Measurements from ENCODE around the gene TUBGCP2. TPM values are rescaled to one million over a fixed set of nuclear protein-coding genes. Genes with fewer than 3 reads are reported as not detected.
A peak's percentile ranks its signal among the peaks of the same experiment; 100 is the strongest.

TUBGCP2 gene
- total RNA-seq, 1 experiment from 2014 or later = 52.4 TPM

DNA sequence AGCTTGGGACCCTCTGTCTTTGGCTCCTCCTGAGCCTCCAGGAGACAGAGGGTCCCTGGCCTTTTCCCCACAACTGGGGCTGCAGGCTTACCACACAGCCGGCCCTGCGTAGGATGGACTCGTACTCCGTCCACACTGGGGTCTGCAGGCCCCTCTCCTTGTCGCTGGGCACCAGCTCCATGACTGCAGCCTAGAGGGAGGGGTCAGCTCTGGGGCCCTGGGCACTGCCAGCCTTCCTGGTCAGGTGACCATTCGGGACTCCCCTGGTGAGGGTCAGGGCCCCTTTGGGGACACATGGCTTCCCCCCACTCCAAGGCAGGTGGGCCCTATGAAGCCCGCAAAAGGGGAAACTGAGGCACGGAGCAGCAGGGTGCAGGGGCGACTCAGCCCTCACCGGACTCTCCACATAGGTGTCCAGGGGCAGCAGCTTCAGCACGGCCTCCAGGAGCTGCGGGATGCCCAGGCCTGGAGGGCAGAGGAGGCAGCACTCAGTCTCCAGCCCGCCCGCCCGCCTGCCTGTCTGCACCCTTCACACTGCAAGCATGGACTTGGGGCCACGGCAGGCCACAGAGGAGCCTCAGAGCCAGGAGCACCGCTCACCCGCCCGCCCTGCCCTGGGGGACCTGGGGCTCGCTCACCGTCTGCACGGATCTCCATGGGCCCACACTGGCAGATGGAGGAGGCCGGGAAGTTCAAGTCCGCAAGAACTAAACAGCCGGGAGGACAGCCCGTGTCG is 48.0 kb upstream of the TUBGCP2 start:
- H3K79me1 ChIP-seq (ENCODE audit: insufficient read depth, low read depth, low read length, poor library complexity, severe bottlenecking) = no peaks in the 10 kb centered on the region
- H3K4me1 ChIP-seq (ENCODE audit: insufficient read depth, low read length) = no peaks in the 10 kb centered on the region
- no peak overlapping the region for H3T11ph ChIP-seq (ENCODE audit: low read length)
- H3K9ac ChIP-seq (ENCODE audit: extremely low read depth, insufficient read length, low read length) = no peak overlapping the region
- H3K4ac ChIP-seq (ENCODE audit: low read depth, low read length) = no peak overlapping the region
- H2AK5ac ChIP-seq (ENCODE audit: insufficient read length, low read length) = no peak overlapping the region
- no peaks in the 10 kb centered on the region for H3K79me2 ChIP-seq (ENCODE audit: insufficient read depth, low read length)
- no peaks in the 10 kb centered on the region; the same call in 1 of the 2 replicates for H3K27me3 ChIP-seq (ENCODE audit: insufficient read depth, low read length)
- H4K20me1 ChIP-seq (ENCODE audit: control insufficient read depth, insufficient read depth, insufficient read length) = no peaks in the 10 kb centered on the region
- no peak overlapping the region for H2BK15ac ChIP-seq (ENCODE audit: low read depth, low read length)
- Mint-ChIP-seq H3K9me3 (no peaks in the 10 kb centered on the region), H3K4me3 (peak overlapping the region; percentile 75 to 83), H3K27me3 (ENCODE audit: low read depth) (peaks cover 24% of the 10 kb centered on the region), H3K4me1 (peaks cover 0 to 2% of the 10 kb centered on the region in 2 experiments; a peak in 1 of 4 replicates), H3K36me3 (ENCODE audit: insufficient read depth in 1 of 3, low read depth in 3 of 3) (peaks cover 5 to 7% (median 5%) of the 10 kb centered on the region in 3 experiments; a peak in 6 of 7 replicates), H3K27ac (no peak overlapping the region; a peak in 1 of 7 replicates)
- no peak overlapping the region for H3K27ac ChIP-seq (ENCODE audit: insufficient read length, low read depth, low read length)
- TF ChIP-seq, protein P1, sequence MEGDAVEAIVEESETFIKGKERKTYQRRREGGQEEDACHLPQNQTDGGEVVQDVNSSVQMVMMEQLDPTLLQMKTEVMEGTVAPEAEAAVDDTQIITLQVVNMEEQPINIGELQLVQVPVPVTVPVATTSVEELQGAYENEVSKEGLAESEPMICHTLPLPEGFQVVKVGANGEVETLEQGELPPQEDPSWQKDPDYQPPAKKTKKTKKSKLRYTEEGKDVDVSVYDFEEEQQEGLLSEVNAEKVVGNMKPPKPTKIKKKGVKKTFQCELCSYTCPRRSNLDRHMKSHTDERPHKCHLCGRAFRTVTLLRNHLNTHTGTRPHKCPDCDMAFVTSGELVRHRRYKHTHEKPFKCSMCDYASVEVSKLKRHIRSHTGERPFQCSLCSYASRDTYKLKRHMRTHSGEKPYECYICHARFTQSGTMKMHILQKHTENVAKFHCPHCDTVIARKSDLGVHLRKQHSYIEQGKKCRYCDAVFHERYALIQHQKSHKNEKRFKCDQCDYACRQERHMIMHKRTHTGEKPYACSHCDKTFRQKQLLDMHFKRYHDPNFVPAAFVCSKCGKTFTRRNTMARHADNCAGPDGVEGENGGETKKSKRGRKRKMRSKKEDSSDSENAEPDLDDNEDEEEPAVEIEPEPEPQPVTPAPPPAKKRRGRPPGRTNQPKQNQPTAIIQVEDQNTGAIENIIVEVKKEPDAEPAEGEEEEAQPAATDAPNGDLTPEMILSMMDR (conservative IDR thresholded peaks at IDR 0.05) = no peak
- H3K18ac ChIP-seq (ENCODE audit: insufficient read length, low read depth, low read length) = no peak overlapping the region
- H3K14ac ChIP-seq (ENCODE audit: insufficient read depth, low read length) = 0 out of 2 replicates have a peak overlapping the region, but pooled peaks have one; percentile 11
- H2BK120ac ChIP-seq (ENCODE audit: low read depth, low read length, poor library complexity, severe bottlenecking) = no peak overlapping the region
- peak overlapping the region; percentile 35 for H3K4me2 ChIP-seq (ENCODE audit: insufficient read depth, insufficient read length, low read length)
- WGBS (ENCODE audit: extremely low coverage, insufficient read length, low lambda C conversion rate) = no CpG with 5 or more reads among the region's 27 CpGs
- no peaks in the 10 kb centered on the region for H3K9me3 ChIP-seq (ENCODE audit: control insufficient read depth, low read depth, low read length)
- no peak overlapping the region for H3K56ac ChIP-seq (ENCODE audit: insufficient read length, low read depth, low read length)
- no peak overlapping the region for H4K8ac ChIP-seq (replicated peaks; ENCODE audit: insufficient read length, low read depth, low read length)
- H2BK20ac ChIP-seq (ENCODE audit: low read depth, low read length, poor library complexity, severe bottlenecking) = no peak overlapping the region
- no peak overlapping the region for H2BK5ac ChIP-seq (ENCODE audit: insufficient read length, low read length)
- no peaks in the 10 kb centered on the region for H3K23me2 ChIP-seq (ENCODE audit: insufficient read length, low read depth, low read length, poor library complexity, severe bottlenecking)
- DNase-seq = no peak
- no peak overlapping the region for H2AFZ ChIP-seq (ENCODE audit: low read length)
- no peak overlapping the region for H2BK12ac ChIP-seq (ENCODE audit: insufficient read length, low read depth, low read length)
- no peak overlapping the region for H4K91ac ChIP-seq (ENCODE audit: insufficient read length, low read depth, low read length)
- no peak overlapping the region for H3K23ac ChIP-seq (ENCODE audit: insufficient read length, low read depth, low read length)
- no peak overlapping the region for H4K5ac ChIP-seq (ENCODE audit: insufficient read length, low read depth, low read length)

Data from H9 (cell line).